ENCODE results near the gene ENPP6. TPM values are rescaled to one million over a fixed set of nuclear protein-coding genes. Genes with fewer than 3 reads are reported as not detected.

The ENPP6 gene
- polyA plus RNA-seq, 1 experiment = not detected

- TF ChIP-seq CTCF (IDR thresholded peaks at IDR 0.05; ENCODE audit: insufficient read depth, low read depth, low read length) = no peak
- H3K36me3 ChIP-seq (ENCODE audit: control insufficient read depth, insufficient read depth, low read length) = no peaks in the 10 kb centered on the region
- no peaks in the 10 kb centered on the region for H3K27me3 ChIP-seq (ENCODE audit: control insufficient read depth, insufficient read depth, low read length)
- no peak overlapping the region for H3K4me3 ChIP-seq (ENCODE audit: low read depth, low read length)
- POLR2A ChIA-PET = no interaction called here
- no peak for DNase-seq (ENCODE audit: low read depth)
- CTCF ChIA-PET = no interaction called here
These were observed 42.8 kb downstream of the ENPP6 start for GRCh38 chr4:184174571-184175488.

GRCh38 chr4:184171011-184171410, 46.7 kb downstream of the ENPP6 start:
- CTCF ChIA-PET = interaction anchor here (0.6 to 5.5 kb wide), 2 partner anchors 140 to 330 kb away, joined by 3 to 27 read pairs; no protein-coding TSS in a partner anchor
- POLR2A ChIA-PET = no interaction called here

GRCh38 chr4:184169225-184169867, 48.3 kb downstream of the ENPP6 start:
- no peak for DNase-seq (ENCODE audit: low read depth)
- TF ChIP-seq CTCF (IDR thresholded peaks at IDR 0.05; ENCODE audit: insufficient read depth, low read depth, low read length) = no peak
- CTCF ChIA-PET = interaction anchor here (0.6 to 5.5 kb wide), 8 partner anchors 11 to 346 kb away, joined by 3 to 27 read pairs (median 4); no protein-coding TSS in a partner anchor
- POLR2A ChIA-PET = no interaction called here
- no peak overlapping the region for H3K4me3 ChIP-seq (ENCODE audit: low read depth, low read length)
- H3K36me3 ChIP-seq (ENCODE audit: control insufficient read depth, insufficient read depth, low read length) = no peaks in the 10 kb centered on the region
- no peaks in the 10 kb centered on the region for H3K27me3 ChIP-seq (ENCODE audit: control insufficient read depth, insufficient read depth, low read length)

More at GRCh38 chr4:184171011-184171410, 46.7 kb downstream of the ENPP6 start:
- Histone ChIP-seq H3K27me3 (ENCODE audit: control insufficient read depth, insufficient read depth, low read length) (no peaks in the 10 kb centered on the region), H3K36me3 (ENCODE audit: control insufficient read depth, insufficient read depth, low read length) (no peaks in the 10 kb centered on the region), H3K4me3 (ENCODE audit: low read depth, low read length) (no peak overlapping the region)
- TF ChIP-seq CTCF (IDR thresholded peaks at IDR 0.05; ENCODE audit: insufficient read depth, low read depth, low read length) = no peak
- no peak for DNase-seq (ENCODE audit: low read depth)

GRCh38 chr4:184168406-184169019, 49.2 kb downstream of the ENPP6 start:
- Histone ChIP-seq H3K36me3 (ENCODE audit: control insufficient read depth, insufficient read depth, low read length) (no peaks in the 10 kb centered on the region), H3K27me3 (ENCODE audit: control insufficient read depth, insufficient read depth, low read length) (no peaks in the 10 kb centered on the region), H3K4me3 (ENCODE audit: low read depth, low read length) (no peak overlapping the region)
- ChIA-PET CTCF (interaction anchor here (0.8 to 5.5 kb wide), 10 partner anchors 8 to 345 kb away, joined by 3 to 27 read pairs (median 4); no protein-coding TSS in a partner anchor), POLR2A (no interaction called here)
- DNase-seq (ENCODE audit: low read depth) = no peak
- TF ChIP-seq CTCF (IDR thresholded peaks at IDR 0.05; ENCODE audit: insufficient read depth, low read depth, low read length) = peak; percentile 98

- ChIA-PET POLR2A (no interaction called here), CTCF (interaction anchor here (1.3 to 5.5 kb wide), 4 partner anchors 9 to 344 kb away, joined by 4 to 27 read pairs (median 4); no protein-coding TSS in a partner anchor)
- DNase-seq (ENCODE audit: low read depth) = no peak
- Histone ChIP-seq H3K36me3 (ENCODE audit: control insufficient read depth, insufficient read depth, low read length) (no peaks in the 10 kb centered on the region), H3K4me3 (ENCODE audit: low read depth, low read length) (no peak overlapping the region), H3K27me3 (ENCODE audit: control insufficient read depth, insufficient read depth, low read length) (no peaks in the 10 kb centered on the region)
- no peak for TF ChIP-seq CTCF (IDR thresholded peaks at IDR 0.05; ENCODE audit: insufficient read depth, low read depth, low read length)
These were observed 50.1 kb downstream of the ENPP6 start for GRCh38 chr4:184167576-184167975.
